ENCODE data around the gene C4orf51. TPM values are rescaled to one million over a fixed set of nuclear protein-coding genes. Genes with fewer than 3 reads are reported as not detected.

C4orf51 gene
- total RNA-seq, 1 donor from 2014 or later, result not detected

GRCh38 chr4:145644699-145645098 lies 35.2 kb upstream of the C4orf51 start:
- Mint-ChIP-seq H3K4me3 (no peak overlapping the region), H3K27ac (no peak overlapping the region), H3K9me3 (no peaks in the 10 kb centered on the region), H3K36me3 (ENCODE audit: low read depth) (peaks cover 56% of the 10 kb centered on the region), H3K4me1 (no peaks in the 10 kb centered on the region), H3K27me3 (no peaks in the 10 kb centered on the region)
- ChIA-PET CTCF (no interaction called here), POLR2A (no interaction called here)
- ATAC-seq (ENCODE audit: low read depth) (no peak), DNase-seq (no peak)
- intact Hi-C loops (cut with micrococcal nuclease), result no loop called here
- TF ChIP-seq CTCF (IDR thresholded peaks at IDR 0.05), result no peak

- no peak for TF ChIP-seq CTCF (IDR thresholded peaks at IDR 0.05)
- peaks cover 2% of the 10 kb centered on the region for H3K9me3 Mint-ChIP-seq
- DNase-seq (no peak), ATAC-seq (ENCODE audit: low read depth) (no peak)
- no peak overlapping the region for H3K4me3 Mint-ChIP-seq
- ChIA-PET POLR2A (no interaction called here), CTCF (no interaction called here)
- H3K27ac Mint-ChIP-seq, result no peak overlapping the region
- no peaks in the 10 kb centered on the region for H3K27me3 Mint-ChIP-seq
- intact Hi-C loops (cut with micrococcal nuclease), result no loop called here
- peaks cover 66% of the 10 kb centered on the region for H3K36me3 Mint-ChIP-seq (ENCODE audit: low read depth)
- H3K4me1 Mint-ChIP-seq, result no peaks in the 10 kb centered on the region
Observed at GRCh38 chr4:145656156-145656555, 23.8 kb upstream of the C4orf51 start.

- H3K4me3 Mint-ChIP-seq, result no peak overlapping the region
- intact Hi-C loops (cut with micrococcal nuclease), result no loop called here
- TF ChIP-seq CTCF (IDR thresholded peaks at IDR 0.05), result no peak
- H3K27me3 Mint-ChIP-seq, result no peaks in the 10 kb centered on the region
- POLR2A ChIA-PET, result no interaction called here
- peaks cover 56% of the 10 kb centered on the region for H3K36me3 Mint-ChIP-seq (ENCODE audit: low read depth)
- ATAC-seq (ENCODE audit: low read depth) (no peak), DNase-seq (no peak)
- CTCF ChIA-PET, result no interaction called here
- H3K9me3 Mint-ChIP-seq, result peaks cover 9% of the 10 kb centered on the region
- H3K27ac Mint-ChIP-seq, result no peak overlapping the region
- H3K4me1 Mint-ChIP-seq, result no peaks in the 10 kb centered on the region
Observed at GRCh38 chr4:145660064-145660463, 19.9 kb upstream of the C4orf51 start.

DNA sequence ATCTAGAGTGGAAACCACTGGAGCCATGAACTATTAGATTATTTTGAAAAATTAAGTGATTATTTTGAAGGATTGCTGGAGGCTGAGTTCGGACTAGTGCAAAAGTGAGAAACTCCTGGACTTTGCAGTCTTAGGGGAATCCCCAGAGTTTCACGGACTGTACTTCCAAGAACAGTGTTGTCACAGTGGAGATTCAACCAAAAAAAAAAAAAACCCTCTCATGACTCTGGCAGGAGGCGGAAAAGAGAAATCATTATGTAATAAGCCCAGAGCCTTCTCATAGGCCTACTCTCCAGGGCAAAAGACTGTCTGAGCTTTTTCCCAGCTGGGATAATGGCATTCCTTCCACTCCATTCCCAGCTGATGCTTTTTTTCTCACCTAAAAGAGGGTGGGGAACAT lies 16.8 kb upstream of the C4orf51 start:
- CTCF ChIA-PET, result no interaction called here
- intact Hi-C loops (cut with micrococcal nuclease), result no loop called here
- peaks cover 27% of the 10 kb centered on the region for H3K36me3 Mint-ChIP-seq (ENCODE audit: low read depth)
- no peak overlapping the region for H3K4me3 Mint-ChIP-seq
- TF ChIP-seq CTCF (IDR thresholded peaks at IDR 0.05), result no peak
- H3K9me3 Mint-ChIP-seq, result peaks cover 7% of the 10 kb centered on the region
- H3K4me1 Mint-ChIP-seq, result no peaks in the 10 kb centered on the region
- no peaks in the 10 kb centered on the region for H3K27me3 Mint-ChIP-seq
- no peak overlapping the region for H3K27ac Mint-ChIP-seq
- ATAC-seq (ENCODE audit: low read depth) (no peak), DNase-seq (no peak)
- POLR2A ChIA-PET, result no interaction called here

GRCh38 chr4:145665773-145666172 lies 14.2 kb upstream of the C4orf51 start:
- no peaks in the 10 kb centered on the region for H3K4me1 Mint-ChIP-seq
- H3K27ac Mint-ChIP-seq, result no peak overlapping the region
- peaks cover 7% of the 10 kb centered on the region for H3K9me3 Mint-ChIP-seq
- no peak overlapping the region for H3K4me3 Mint-ChIP-seq
- POLR2A ChIA-PET, result no interaction called here
- ATAC-seq (ENCODE audit: low read depth), result no peak
- H3K36me3 Mint-ChIP-seq (ENCODE audit: low read depth), result peaks cover 5% of the 10 kb centered on the region
- H3K27me3 Mint-ChIP-seq, result peaks cover 5% of the 10 kb centered on the region
- intact Hi-C loops (cut with micrococcal nuclease), result no loop called here
- TF ChIP-seq CTCF (IDR thresholded peaks at IDR 0.05), result no peak
- no peak for DNase-seq
- CTCF ChIA-PET, result no interaction called here
